NAMALWA (cell line): ENCODE results near the gene MFSD6L.

ENCODE experiments used
- DNase-seq: peaks from one replicate; pipeline ENCODE4 v3.0.0-alpha.2; 2015; ENCODE audit warnings: low spot score

The MFSD6L gene

DNA sequence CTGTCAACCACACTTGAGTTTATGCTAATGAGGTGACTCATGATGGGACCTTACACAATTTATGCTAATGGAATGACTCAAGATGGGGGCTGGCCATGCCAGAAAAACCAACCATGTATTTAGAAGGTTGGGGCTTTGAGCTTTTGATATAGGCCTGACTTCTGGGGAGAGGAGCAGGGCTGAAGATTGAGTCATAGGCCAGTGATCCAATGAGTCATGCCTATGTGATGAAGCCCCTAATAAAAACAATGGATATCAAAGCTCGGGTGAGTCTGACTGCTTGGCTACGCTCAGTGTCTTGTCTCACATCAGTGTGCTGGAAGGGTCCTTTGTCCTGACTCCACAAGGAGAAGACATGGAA, 7.3 kb downstream of the MFSD6L start:
- DNase-seq: no peak

DNA sequence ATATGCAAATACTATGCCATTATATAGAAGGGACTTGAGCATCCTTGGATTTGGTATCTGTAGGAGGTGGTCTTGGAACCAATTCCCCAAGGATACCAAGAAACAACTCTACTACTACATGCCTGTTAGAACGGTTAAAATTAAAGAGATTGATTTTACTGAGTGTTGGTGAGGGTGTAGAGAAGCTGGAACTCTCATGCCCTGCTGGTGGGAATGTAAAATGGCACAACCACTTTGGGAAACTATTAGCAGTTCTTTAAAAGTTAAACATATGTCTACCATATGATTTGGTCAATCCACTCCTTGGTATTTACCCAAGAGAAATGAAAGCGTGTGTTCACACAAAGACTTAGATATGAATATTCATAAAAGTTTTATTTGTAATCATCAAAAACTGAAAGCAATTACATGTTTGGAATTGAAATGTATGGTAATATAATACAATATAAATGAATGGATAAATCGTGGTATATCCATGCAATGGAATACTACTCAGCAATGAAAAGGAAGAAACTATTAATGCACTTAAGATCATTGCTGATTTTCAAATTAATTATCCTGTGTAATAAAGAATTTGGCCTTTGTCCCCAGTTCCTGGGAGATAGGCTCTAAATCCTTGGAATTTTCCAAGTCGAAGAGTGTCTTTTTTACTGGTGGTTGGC, 7.8 kb downstream of the MFSD6L start:
- DNase-seq: no peak

DNA sequence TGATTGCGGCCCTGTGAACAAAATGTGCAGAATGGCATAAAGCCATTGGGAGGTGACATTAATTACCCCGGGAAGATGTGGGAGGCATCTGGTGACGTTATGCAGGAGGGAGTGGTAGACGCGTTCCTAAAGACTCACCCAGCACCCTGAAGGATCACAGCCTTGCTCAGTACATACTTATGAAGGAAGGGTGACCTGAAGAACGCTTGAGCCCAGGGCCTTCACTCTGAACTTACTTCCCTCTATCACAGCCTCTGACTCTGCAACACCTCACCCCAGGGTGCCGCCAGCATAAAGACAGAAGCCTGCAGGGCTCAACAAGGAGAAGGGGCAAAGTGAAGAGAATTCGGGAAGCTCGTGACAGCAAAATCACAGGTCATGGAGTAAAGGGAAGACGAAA, 9.4 kb downstream of the MFSD6L start:
- no peak for DNase-seq

DNA sequence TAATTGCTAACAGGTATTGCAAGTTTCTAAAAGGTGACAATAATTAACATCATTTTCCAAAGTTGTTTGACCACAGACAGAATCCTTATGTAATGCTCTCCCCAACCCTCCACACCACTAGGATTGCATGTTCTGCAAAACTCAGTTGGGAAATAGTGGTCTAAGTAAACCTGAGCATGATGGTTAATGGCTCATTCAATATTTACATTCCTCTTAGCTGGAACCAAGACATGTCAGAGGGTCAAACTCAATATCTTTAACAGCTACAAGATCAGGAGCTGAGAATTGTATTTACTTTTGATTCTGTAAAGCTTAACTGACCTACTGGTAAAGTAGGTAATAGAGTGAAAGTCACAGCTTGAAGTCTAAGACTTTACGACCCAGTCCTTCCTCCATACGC, 10.2 kb downstream of the MFSD6L start:
- no peak for DNase-seq

DNA sequence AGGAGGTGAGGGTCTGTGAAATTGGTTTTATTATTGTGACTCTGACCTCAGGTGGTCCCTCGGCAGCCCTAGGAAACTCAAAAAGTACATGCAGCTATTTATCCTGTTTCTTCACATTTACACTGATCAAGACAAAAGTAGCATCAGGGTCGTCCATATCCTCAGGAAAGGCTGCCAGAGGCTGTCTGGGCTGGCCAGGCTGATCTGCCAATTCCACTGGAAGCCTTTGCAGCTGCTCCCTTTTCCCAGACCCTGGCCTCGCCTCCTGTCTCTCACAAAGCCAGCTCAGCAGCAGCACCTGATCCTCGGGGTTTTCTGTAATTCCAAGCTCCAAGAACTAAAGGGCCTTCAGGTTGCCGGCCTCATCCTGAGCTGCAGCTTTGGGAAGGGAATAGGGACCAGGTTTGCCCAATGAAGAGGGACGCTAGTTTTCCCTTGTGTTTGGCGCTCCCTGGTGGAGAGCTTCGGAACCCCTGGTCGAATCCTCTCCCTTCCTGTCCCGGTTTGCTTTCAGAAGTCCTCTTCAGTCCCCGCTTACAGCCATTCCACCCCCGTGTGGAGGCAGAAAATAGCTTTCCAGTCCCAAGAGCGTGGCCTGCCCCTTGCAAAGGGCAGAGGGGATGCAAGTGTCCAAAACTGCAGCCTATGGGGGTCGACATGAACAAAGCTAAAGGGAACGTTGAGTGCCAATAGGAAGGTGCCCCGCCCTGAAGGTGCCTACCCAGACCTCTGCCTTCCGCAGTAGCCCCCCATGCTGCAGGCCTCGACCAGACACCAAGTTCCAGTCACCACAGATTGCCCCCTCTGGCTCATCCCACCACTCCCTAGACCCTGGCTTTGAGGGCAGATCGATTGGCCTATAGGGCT, 13.4 kb downstream of the MFSD6L start:
- DNase-seq: peak; percentile 41

DNA sequence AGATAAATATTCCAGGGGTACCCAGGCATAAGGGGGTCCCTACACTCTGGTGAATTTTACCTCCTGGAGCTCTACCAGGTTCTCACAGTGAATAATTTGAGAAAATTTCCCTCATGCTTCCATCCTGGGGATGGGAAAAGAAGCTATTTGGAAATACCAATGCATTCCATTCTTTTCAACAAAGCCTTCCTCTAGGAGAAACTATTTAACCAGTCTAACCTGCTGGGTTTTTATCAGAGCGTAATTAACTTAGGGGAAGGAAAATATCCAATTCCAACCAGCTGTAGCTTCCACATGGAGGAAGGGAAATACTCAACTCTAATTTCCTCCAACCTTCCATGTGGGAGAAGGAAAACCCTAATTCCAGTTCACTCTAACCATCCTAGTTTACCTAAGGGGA, 17.0 kb downstream of the MFSD6L start:
- DNase-seq: no peak

DNA sequence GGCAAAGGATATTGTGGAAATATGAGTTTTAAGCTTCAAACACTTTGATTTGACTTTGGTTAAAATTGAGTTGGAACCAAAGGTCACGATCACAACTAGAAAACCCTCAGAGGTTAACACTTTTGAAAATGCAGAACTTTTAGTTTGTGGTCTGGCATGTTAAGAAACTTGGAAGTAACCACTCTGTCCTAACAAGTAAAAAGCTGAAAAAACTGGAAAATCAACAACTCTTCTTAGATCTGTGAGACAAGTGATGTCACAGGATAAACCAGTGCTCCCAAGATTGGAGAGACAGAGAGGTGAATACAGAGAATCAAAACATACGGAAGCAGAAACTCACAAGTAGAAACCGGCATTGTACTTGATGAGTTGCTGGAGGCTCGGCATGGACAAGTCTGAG, 17.4 kb downstream of the MFSD6L start:
- DNase-seq: no peak

DNA sequence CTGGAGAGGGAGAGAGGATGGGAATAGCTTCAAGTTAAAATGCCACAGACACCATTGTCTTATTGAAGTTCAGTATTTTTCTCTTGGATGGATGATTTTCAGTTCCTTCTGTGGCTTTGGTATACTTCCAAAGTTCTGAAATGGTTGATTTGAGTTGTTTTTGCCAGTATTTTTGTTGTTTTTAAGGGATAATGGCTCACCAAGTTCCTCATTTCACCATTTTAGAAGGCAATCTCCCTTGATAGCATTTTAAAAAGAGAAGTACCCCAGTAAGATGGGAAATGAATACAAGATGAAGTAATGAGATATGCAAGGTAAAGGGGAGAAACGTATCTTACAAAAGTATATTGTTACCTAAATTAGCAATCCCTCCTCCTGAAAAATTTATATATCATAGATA, 22.3 kb downstream of the MFSD6L start:
- DNase-seq: no peak

DNA sequence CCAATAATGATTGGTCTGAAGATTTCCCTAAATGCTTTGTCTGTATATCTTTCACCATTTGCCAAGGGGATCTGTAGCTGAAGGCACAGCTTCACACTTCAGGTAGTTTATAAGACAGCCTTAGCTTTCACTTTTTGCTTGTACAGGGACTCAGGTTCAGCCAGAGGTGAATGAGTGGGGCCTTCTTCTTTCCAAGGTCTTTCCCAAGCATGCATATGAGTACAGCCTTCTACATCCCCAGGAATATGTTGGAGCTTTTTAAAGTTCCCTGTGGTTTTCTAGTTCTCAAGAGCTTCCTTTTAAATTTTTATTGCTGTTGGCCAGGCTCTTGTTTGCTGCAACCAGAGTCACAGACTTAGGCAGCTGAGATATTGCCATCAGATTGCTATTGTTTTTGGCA, 22.9 kb downstream of the MFSD6L start:
- DNase-seq: no peak

DNA sequence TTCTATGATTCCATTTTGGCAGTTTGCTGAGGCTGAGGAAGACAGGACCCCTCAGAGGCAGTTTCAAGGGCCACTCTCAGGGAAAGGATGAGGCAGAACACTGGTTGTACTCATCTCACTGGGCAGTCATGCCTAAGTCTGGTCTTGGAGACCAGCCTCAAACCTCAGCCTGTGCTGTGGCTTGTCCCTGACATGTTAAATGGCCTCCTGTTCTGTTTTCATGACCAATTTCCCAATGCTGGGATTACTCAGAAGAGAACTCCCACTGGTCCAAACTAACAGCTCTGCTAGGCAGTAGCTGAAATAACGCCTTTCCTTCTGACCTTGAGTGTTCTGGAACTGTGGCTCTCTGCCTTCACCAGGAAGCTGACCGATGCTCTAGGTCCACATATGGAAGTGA, 32.4 kb downstream of the MFSD6L start:
- no peak for DNase-seq

DNA sequence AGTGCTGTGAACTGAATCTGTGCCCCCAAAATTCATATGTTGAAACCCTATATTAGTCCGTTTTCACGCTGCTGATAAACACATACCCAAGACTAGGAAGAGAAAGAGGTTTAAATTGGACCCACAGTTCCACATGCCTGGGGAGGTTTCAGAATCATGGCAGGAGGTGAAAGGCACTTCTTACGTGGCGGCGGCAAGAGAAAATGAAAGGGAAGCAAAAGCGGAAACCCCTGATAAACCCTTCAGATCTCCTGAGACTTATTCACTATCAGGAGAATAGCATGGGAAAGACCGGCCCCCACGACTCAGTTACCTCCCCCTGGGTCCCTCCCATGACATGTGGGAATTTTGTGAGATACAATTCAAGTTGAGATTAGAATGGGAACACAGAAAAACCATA, 37.2 kb downstream of the MFSD6L start:
- DNase-seq: no peak

DNA sequence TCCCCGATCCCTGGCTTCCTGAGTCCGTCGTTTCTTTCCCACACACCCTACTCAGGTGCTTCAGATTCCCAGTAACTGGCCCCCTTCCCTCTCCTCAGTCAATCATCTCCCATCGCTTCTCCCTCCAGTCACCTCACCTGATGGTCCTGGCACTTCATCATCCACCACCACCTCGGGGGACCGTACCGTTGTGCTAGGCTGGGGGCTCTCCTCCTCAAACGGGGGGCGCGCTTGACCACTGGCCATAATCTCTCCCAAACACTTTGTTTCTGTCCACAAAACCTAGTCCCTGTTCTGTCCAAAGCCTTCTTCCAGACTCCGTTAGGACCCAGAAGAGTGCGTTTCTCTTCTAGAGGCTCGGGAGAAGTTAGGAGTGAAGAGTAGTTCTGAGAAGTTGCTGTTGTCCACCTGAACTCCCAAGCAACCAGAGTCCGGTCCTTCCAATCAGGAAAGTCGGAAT, 41.0 kb downstream of the MFSD6L start, which contains the start of gene SPDYE4:
SPDYE4 (minus strand) TSS at position 410 of the 460 bp plus-strand sequence; CDS start at position 246, 164 bp downstream.
- no peak for DNase-seq

DNA sequence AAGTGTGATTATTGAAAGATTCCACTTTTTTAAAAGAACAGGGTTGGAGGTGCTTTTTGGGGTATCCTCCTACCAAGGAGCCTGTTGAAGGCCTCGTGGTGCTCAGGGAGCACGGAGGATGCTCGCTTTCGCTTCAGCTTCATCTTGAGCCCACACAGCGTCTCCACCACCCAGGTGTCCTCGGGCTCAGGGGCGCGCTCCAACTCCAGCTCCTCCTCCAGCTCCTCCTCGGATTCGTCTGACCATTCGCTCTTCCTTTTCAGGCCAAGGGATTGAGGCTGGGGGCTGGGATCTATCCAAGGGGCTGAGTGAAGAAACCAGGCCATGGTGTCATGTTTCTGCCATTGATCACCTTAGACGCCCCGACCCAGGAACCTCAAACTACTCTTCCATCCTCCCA, 42.0 kb downstream of the MFSD6L start:
- no peak for DNase-seq

DNA sequence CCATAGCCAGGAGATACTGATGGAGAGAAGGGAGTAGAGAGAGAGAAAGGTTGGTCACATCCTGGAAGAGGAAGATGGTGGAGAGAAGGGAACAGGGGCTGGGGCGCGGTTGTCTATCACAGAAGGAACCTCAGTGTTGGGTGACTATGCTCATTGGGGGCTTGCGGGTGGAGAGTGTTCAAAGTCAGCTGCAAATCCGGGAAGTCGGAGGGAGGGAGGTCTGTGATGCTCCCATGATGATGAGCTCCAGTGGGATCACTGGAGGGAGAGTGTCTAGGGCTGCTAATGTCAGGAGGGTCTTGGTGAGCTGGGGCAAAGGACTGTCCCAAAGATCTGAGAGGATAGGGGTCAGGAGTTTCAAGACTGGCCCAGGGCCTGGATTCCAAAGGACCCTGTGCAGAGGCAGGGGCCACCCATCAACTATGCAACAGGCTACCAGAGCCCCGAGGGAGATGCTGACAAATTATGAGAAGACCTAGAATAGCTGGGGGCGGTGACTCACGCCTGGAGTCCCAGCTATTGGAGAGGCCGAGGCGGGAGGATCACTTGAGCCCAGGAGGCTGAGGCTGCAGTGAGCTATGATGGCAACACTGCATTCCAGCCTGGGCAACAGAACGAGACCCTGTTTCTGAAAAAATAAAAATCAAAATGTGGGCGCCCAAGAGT, 43.4 kb downstream of the MFSD6L start:
- DNase-seq: no peak

DNA sequence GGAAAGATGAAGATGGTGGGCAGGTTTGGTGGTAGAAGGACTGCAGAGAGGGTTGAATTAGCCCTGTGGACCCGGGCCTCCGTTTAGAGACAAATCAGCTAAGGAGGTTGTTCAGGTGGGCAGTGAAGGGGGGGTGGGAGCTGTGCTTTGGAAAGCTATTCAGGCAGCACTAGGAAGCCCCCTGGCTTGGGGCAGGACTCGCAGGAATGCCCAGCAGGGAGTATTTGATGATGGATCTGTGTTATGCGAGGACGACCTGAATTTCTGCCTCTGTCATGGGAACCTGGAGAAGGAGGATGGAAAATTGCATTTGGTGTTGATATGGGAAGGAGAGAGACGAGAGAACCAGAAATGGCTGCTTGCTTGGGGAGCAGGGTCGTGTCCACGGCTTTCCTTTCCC, 44.3 kb downstream of the MFSD6L start:
- no peak for DNase-seq

DNA sequence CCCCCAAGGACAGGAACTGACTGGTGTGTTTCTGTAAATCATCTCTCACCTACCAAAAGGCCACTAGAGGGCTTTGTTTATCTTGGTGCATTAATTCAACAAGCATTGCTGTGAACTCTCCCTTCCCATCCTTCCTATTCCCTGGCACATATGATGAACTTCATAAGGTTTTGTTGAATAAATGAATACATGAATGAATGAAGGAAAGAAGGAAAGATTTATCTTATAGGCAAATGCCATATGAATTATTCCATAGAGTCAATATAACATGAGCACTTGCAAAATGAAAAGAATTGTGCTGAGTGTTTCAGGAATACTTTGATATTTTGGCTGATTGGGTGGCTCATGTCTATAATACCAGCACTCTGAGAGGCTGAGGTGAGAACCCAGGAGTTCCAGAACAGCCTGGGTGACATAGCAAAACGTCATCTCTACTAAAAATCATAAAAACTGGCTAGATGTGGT, 45.2 kb downstream of the MFSD6L start:
- DNase-seq: peak; percentile 24

DNA sequence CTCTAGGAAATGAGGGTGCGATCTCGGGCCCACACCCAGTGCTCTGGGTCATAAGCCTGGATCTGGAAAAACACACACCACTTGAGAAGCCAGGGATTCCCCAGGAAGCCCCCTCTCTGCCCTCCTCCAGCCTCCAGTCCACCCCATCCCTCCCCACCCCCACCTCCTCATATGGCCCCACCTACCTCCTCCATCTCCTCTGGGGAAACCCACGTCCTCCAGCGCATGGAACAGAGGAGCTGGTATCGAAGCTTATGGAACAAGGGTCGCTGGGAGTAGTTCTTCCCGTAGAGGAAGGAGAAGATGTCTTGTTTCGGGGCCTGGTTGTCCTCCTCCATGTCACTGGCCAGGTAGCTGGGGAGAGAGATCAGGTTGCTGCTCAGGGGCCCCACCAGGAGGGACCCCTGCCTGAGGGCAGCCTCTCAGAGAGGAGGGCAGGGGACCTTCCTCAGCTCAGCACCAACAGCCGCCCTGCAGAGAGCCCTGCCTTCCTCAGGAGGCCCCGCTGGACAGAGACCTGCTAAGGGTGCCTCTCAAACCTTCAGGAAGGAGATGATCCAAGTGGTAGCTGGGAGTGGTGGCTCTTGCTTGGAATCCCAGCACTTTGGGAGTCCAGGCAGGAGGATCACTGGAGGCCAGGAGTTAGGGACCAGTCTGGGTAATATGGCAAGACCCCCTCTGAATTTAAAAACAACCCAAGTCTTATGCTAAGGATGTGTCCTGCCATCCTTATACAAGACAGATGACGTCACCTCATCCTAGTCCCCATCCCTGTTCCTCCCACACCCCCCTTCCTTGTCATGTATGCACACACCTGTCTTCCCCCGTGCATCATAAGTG, 45.8 kb downstream of the MFSD6L start:
- DNase-seq: no peak

DNA sequence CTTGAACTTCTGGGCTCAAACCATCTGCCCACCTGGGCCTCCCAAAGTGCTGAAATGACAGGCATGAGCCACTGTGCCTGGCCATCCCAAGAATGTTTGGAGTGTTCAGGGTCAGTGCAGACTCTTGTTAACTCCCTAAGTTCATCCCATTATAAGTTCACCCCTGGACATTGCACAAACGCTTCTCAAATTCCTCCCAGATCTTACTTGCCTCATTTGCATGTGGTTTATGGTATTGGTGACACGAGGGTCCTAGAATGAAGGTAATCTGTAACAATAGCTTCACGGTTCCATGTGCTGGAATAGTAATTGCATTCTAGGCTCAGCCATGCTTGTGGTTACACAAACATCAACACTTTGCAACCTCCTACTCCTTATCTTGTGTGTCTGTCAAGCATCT, 49.5 kb downstream of the MFSD6L start:
- DNase-seq: no peak

DNA sequence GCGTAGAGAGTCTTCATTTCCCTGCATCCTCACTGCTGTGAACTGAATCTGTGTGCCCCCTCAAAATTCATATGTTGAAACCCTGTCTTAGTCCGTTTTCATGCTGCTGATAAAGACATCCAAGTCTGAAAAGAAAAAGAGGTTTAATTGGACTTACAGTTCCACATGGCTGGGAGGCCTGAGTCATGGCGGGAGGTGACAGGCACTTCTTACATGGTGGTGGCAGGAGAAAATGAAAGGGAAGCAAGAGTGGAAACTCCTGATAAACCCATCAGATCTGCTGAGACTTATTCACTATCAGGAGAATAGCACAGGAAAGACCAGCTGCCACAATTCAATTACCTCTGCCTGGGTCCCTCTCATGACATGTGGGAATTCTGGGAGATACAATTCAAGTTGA, 51.4 kb downstream of the MFSD6L start:
- DNase-seq: no peak
